CD14-positive monocyte (primary cell): ENCODE data around the gene MYO1D. TPM values are rescaled to one million over a fixed set of nuclear protein-coding genes. Genes with fewer than 3 reads are reported as not detected.

ENCODE experiments used
- DNase-seq, 3 donors: peaks; one replicate each; pipeline ENCODE4 v3.0.0-alpha.2; 2011 to 2022
- H2AFZ ChIP-seq: 2 replicates; pipeline ENCODE4 v1.6.0; 2012; ENCODE audit warnings: mild to moderate bottlenecking, low read depth, low read length, inconsistent platforms; ENCODE audit not compliant: insufficient read depth, poor library complexity, severe bottlenecking
- H3K27ac ChIP-seq, 2 donors: 1 replicate in 1 of 2; 2 replicates in 1 of 2; pipeline ENCODE4 v1.5.1; 2012 to 2013; ENCODE audit warnings: low read length in 2 of 2, control low read depth in 1 of 2, inconsistent platforms in 1 of 2, low read depth in 1 of 2, mild to moderate bottlenecking in 1 of 2
- H3K27me3 ChIP-seq, 2 donors: one replicate each; pipeline versions ENCODE4 v1.6.0 to v1.6.1; 2011 to 2013; ENCODE audit warnings: low read length in 2 of 2; ENCODE audit not compliant: control insufficient read depth in 2 of 2, insufficient read depth in 2 of 2
- H3K36me3 ChIP-seq, 2 donors: replicated peaks in 1 of 2; 1 replicate in 1 of 2; 2 replicates in 1 of 2; pipeline versions ENCODE4 v1.5.1 to v1.6.1; 2012 to 2013; ENCODE audit warnings: low read length in 2 of 2, control low read depth in 1 of 2, inconsistent platforms in 1 of 2, mild to moderate bottlenecking in 1 of 2; ENCODE audit not compliant: insufficient read depth in 2 of 2, control insufficient read depth in 1 of 2
- H3K4me1 ChIP-seq, 2 donors: 1 replicate in 1 of 2; 2 replicates in 1 of 2; pipeline versions ENCODE4 v1.5.1 to v1.6.1; 2012 to 2013; ENCODE audit warnings: low read length in 2 of 2, control low read depth in 1 of 2, inconsistent platforms in 1 of 2, mild to moderate bottlenecking in 1 of 2, moderate library complexity in 1 of 2; ENCODE audit not compliant: insufficient read depth in 2 of 2, control insufficient read depth in 1 of 2
- H3K4me2 ChIP-seq: replicated peaks from 2 replicates; pipeline ENCODE3; 2012; ENCODE audit warnings: low read length, moderate library complexity, mild to moderate bottlenecking; ENCODE audit not compliant: poor library complexity, severe bottlenecking; ENCODE audit errors: extremely low read depth
- H3K4me3 ChIP-seq, 3 experiments: fragments of 200-600 bp in 1 of 3; sonication (generic) in 1 of 3; replicated peaks in 1 of 3; 1 replicate in 2 of 3; 2 replicates in 1 of 3; pipeline ENCODE4 v1.5.1; 2011 to 2013; ENCODE audit warnings: low read length in 3 of 3, mild to moderate bottlenecking in 3 of 3, control low read depth in 2 of 3, low read depth in 2 of 3, inconsistent platforms in 1 of 3, moderate library complexity in 1 of 3
- H3K79me2 ChIP-seq: 2 replicates; pipeline ENCODE4 v1.6.0; 2012; ENCODE audit warnings: mild to moderate bottlenecking, control low read depth, inconsistent platforms, low read length, moderate library complexity; ENCODE audit not compliant: insufficient read depth
- H3K9ac ChIP-seq: 2 replicates; pipeline ENCODE4 v1.6.0; 2017; ENCODE audit warnings: low read length, mild to moderate bottlenecking; ENCODE audit not compliant: insufficient read depth, poor library complexity, severe bottlenecking
- H3K9me3 ChIP-seq, 2 donors: replicated peaks in 1 of 2; 1 replicate in 1 of 2; 2 replicates in 1 of 2; pipeline versions ENCODE4 v1.5.1 to v1.6.1; 2012 to 2013; ENCODE audit warnings: low read length in 2 of 2, control low read depth in 1 of 2; ENCODE audit not compliant: control insufficient read depth in 1 of 2, insufficient read depth in 1 of 2
- H4K20me1 ChIP-seq: 2 replicates; pipeline ENCODE4 v1.6.0; 2012; ENCODE audit warnings: mild to moderate bottlenecking, low read length, control low read depth, moderate library complexity; ENCODE audit not compliant: insufficient read depth
- H3K27ac Mint-ChIP-seq, 7 donors: one replicate each; pipeline ENCODE4 v1.8.0; 2020; ENCODE audit warnings: mild to moderate bottlenecking in 7 of 7, mixed read lengths in 7 of 7, moderate library complexity in 6 of 7, inconsistent platforms in 2 of 7
- H3K27me3 Mint-ChIP-seq, 3 donors: one replicate each; pipeline ENCODE4 v1.8.0; 2021 to 2022; ENCODE audit warnings: low read depth in 3 of 3, mild to moderate bottlenecking in 3 of 3, mixed read lengths in 3 of 3, moderate library complexity in 3 of 3, inconsistent platforms in 1 of 3
- H3K36me3 Mint-ChIP-seq, 2 donors: one replicate each; pipeline ENCODE4 v1.8.0; 2020; ENCODE audit warnings: mixed read lengths in 2 of 2, inconsistent platforms in 1 of 2, mild to moderate bottlenecking in 1 of 2
- H3K4me1 Mint-ChIP-seq: one replicate; pipeline ENCODE4 v1.8.0; 2020; ENCODE audit warnings: mild to moderate bottlenecking, mixed read lengths
- H3K4me3 Mint-ChIP-seq, 2 donors: one replicate each; pipeline ENCODE4 v1.8.0; 2020; ENCODE audit warnings: mild to moderate bottlenecking in 2 of 2, mixed read lengths in 2 of 2, moderate library complexity in 1 of 2
- H3K9me3 Mint-ChIP-seq, 7 donors: one replicate each; pipeline ENCODE4 v1.8.0; 2020 to 2022; ENCODE audit warnings: mixed read lengths in 7 of 7, mild to moderate bottlenecking in 6 of 7, moderate library complexity in 6 of 7, inconsistent platforms in 2 of 7
- CTCF ChIP-seq: fragments of 200-600 bp; IDR thresholded peaks from one replicate; pipeline ENCODE4 v1.8.0; 2022; ENCODE audit warnings: antibody characterized with exemption, mild to moderate bottlenecking
- WGBS: methylation state at CpG from one replicate; pipeline ENCODE4 v1.1.5; 2013; ENCODE audit warnings: missing lambda C conversion rate; ENCODE audit not compliant: insufficient coverage; 5-methylcytosine and 5-hydroxymethylcytosine counted together
- intact Hi-C, 2 donors: fragments of 100-400 bp; cut with micrococcal nuclease; formaldehyde crosslinking; loops; one replicate each; pipeline versions ENCODE4 v1.15.0 to v1.15.1; 2023
- polyA plus RNA-seq, 3 donors: library from polyadenylated mRNA; depleted of rRNA in 1 of 3; unstranded in 2 of 3; stranded (reverse) in 1 of 3; fragments of 300-500 nt in 2 of 3; fragments of >200 nt in 1 of 3; fragmentation: Illumina TruSeq in 2 of 3; gene quantifications; 1 replicate in 2 of 3; 2 replicates in 1 of 3; pipeline ENCODE4 v1.2.3, GENCODE V29; 2012 to 2021

The MYO1D gene
- polyA plus RNA-seq, 3 donors = 0.22 to 0.39 (median 0.26) TPM

DNA sequence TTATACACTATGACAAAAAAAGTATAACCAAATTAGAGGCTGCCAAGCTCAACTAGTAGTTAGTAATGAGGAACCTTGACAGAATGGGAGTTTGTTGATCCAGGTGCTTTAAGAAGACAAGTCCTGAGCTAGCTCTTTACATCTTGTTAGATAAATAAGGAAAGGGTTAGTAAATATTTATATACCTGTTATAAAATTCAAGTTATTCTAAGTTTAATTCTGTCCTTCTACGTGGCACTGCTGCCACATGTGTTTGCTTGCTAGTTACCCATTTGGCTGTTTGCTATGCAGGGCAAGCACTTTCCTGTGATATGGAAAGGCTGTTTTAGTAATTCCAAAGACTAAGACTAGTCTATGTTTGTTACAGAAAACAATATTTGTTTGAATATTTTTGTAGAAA, 180.5 kb downstream of the MYO1D start:
- H3K79me2 ChIP-seq = no peaks in the 10 kb centered on the region
- intact Hi-C loops = no loop called here
- Mint-ChIP-seq H3K36me3 (no peaks in the 10 kb centered on the region), H3K9me3 (peaks cover 0 to 2% (median 0%) of the 10 kb centered on the region in 7 donors), H3K4me1 (no peaks in the 10 kb centered on the region), H3K27me3 (peaks cover 0 to 2% (median under 1%) of the 10 kb centered on the region in 3 donors), H3K4me3 (no peak overlapping the region), H3K27ac (no peak overlapping the region)
- DNase-seq = no peak
- TF ChIP-seq CTCF = no peak
- no peak overlapping the region for H3K27ac ChIP-seq
- 100% methylated on average over 1 of the region's 1 CpG for WGBS
- H3K36me3 ChIP-seq = no peaks in the 10 kb centered on the region
- no peaks in the 10 kb centered on the region for H3K4me1 ChIP-seq
- H4K20me1 ChIP-seq = no peaks in the 10 kb centered on the region
- H3K4me3 ChIP-seq = no peak overlapping the region
- no peaks in the 10 kb centered on the region for H3K27me3 ChIP-seq
- H2AFZ ChIP-seq = no peak overlapping the region
- no peak overlapping the region for H3K9ac ChIP-seq
- H3K4me2 ChIP-seq = no peak overlapping the region
- no peaks in the 10 kb centered on the region for H3K9me3 ChIP-seq

GRCh38 chr17:32695864-32696263, 181.1 kb downstream of the MYO1D start:
- intact Hi-C loops = no loop called here
- TF ChIP-seq CTCF = no peak
- Mint-ChIP-seq H3K9me3 (peaks cover 0 to 2% (median 0%) of the 10 kb centered on the region in 7 donors), H3K4me1 (no peaks in the 10 kb centered on the region), H3K4me3 (no peak overlapping the region), H3K27ac (no peak overlapping the region), H3K27me3 (peaks cover 0 to 3% (median 2%) of the 10 kb centered on the region in 3 donors), H3K36me3 (no peaks in the 10 kb centered on the region)
- Histone ChIP-seq H3K27ac (no peak overlapping the region), H3K4me2 (no peak overlapping the region), H3K36me3 (no peaks in the 10 kb centered on the region), H2AFZ (no peak overlapping the region), H3K79me2 (no peaks in the 10 kb centered on the region), H3K9me3 (no peaks in the 10 kb centered on the region), H3K9ac (no peak overlapping the region), H3K4me1 (no peaks in the 10 kb centered on the region), H3K4me3 (no peak overlapping the region), H4K20me1 (no peaks in the 10 kb centered on the region), H3K27me3 (no peaks in the 10 kb centered on the region)
- no peak for DNase-seq
